OCI-LY1 (cell line): ENCODE measurements around the gene MARK2.

ENCODE experiments used
- CTCF ChIP-seq: fragments of 200-600 bp; sonication (generic), shearing (Covaris generic); IDR thresholded peaks from 2 replicates; pipeline ENCODE4 v1.5.1; 2017; ENCODE audit warnings: mild to moderate bottlenecking, antibody characterized with exemption, low read length, moderate library complexity, mixed read lengths
- EZH2 ChIP-seq: fragments of 200-600 bp; sonication (generic), shearing (Covaris generic); IDR thresholded peaks from 2 replicates; pipeline ENCODE4 v1.8.0; 2017; ENCODE audit warnings: borderline replicate concordance, mixed run types, mild to moderate bottlenecking, antibody characterized with exemption, low read length, moderate library complexity, mixed read lengths

DNA sequence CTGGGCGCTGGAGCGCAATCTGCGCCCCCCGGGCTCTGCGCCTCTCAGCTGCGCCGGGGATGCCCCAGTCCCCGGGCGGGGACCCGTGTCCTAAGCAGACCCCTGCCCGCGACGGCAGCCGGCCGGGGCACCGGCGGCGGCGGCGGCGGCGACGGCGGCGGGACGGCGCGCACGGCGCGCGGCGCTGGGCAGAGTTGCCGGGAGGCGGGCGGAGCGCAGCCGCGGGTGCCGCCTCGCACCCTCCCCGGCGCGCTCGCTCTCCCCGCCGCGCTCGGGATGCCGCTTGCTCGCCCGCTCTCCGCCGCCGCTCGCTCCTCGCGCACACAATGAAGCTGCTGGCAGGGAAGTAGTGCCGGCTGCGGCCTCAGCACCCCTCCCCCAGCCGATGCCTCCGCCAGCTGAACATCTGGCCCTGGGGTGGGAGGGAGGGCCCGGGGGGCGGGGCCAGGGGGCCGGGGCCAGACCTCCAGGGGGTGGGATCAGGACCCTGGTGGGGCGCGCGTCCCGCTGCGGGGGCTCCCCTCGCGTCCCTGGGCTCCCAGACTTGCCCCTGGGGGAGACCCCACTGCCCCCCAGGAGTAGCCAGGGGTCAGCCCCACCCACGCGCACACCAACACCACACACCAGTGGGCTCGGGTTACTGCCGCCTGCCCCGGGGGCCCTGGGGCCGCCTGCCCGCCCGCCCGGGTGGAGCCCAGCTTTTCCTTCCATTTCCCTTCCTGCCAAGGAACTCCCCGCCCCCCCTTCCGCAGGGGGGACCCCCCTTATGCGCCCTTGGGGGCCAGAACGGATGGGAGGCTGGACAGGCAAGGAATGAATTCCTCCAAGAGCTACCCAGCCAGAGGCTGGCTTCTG lies 78.2 kb downstream of the MARK2 start, which contains the start of gene RCOR2:
- TF ChIP-seq CTCF = no peak
- TF ChIP-seq EZH2 = no peak
